ENCODE data around the gene NISCH. TPM values are rescaled to one million over a fixed set of nuclear protein-coding genes. Genes with fewer than 3 reads are reported as not detected.

The NISCH gene
- total RNA-seq, 1 donor from 2014 or later, result 48.3 TPM

- intact Hi-C loops (cut with micrococcal nuclease), result no loop called here
- ATAC-seq (peak; percentile 53), DNase-seq (no peak)
Observed at GRCh38 chr3:52483577-52484381, 28.4 kb downstream of the NISCH start.

- DNase-seq (no peak), ATAC-seq (peak; percentile 58)
- intact Hi-C loops (cut with micrococcal nuclease), result no loop called here
Observed at GRCh38 chr3:52484680-52485461, 29.5 kb downstream of the NISCH start.

GRCh38 chr3:52487050-52487787, 31.8 kb downstream of the NISCH start:
- intact Hi-C loops (cut with micrococcal nuclease), result no loop called here
- DNase-seq (no peak), ATAC-seq (no peak)

- intact Hi-C loops (cut with micrococcal nuclease), result no loop called here
- no peak for ATAC-seq
- no peak for DNase-seq
Observed at GRCh38 chr3:52487788-52488691, 32.6 kb downstream of the NISCH start.

GRCh38 chr3:52488746-52489145, 33.3 kb downstream of the NISCH start:
- DNase-seq, result no peak
- no peak for ATAC-seq
- intact Hi-C loops (cut with micrococcal nuclease), result no loop called here

GRCh38 chr3:52489453-52489852, 34.0 kb downstream of the NISCH start:
- ATAC-seq, result no peak
- intact Hi-C loops (cut with micrococcal nuclease), result no loop called here

GRCh38 chr3:52490035-52490938, 34.9 kb downstream of the NISCH start:
- intact Hi-C loops (cut with micrococcal nuclease), result no loop called here
- no peak for DNase-seq
- ATAC-seq, result no peak

More at GRCh38 chr3:52489453-52489852, 34.0 kb downstream of the NISCH start:
- peak; percentile 51 for DNase-seq

- DNase-seq (peak; percentile 62), ATAC-seq (peak; percentile 46)
- intact Hi-C loops (cut with micrococcal nuclease), result no loop called here
Observed at GRCh38 chr3:52490939-52491526, 35.6 kb downstream of the NISCH start.

GRCh38 chr3:52492059-52492458, 36.7 kb downstream of the NISCH start:
- intact Hi-C loops (cut with micrococcal nuclease), result no loop called here
- no peak for DNase-seq
- ATAC-seq, result no peak

GRCh38 chr3:52493232-52494017, 38.0 kb downstream of the NISCH start:
- no peak for ATAC-seq

GRCh38 chr3:52494445-52494844, 39.0 kb downstream of the NISCH start:
- DNase-seq (no peak), ATAC-seq (no peak)
- intact Hi-C loops (cut with micrococcal nuclease), result no loop called here

More at GRCh38 chr3:52493232-52494017, 38.0 kb downstream of the NISCH start:
- no peak for DNase-seq
- intact Hi-C loops (cut with micrococcal nuclease), result no loop called here

GRCh38 chr3:52494886-52495495, 39.6 kb downstream of the NISCH start, which contains the start of gene STAB1:
Gene STAB1, plus strand, starts transcription at chr3:52495338. Its CDS starts 76 bp downstream, at chr3:52495414.
- intact Hi-C loops (cut with micrococcal nuclease), result no loop called here
- DNase-seq (peak; percentile 78), ATAC-seq (peak; percentile 62)

- no peak for DNase-seq
- intact Hi-C loops (cut with micrococcal nuclease), result no loop called here
- ATAC-seq, result peak; percentile 16
Observed at GRCh38 chr3:52495777-52496602, 40.6 kb downstream of the NISCH start.

- ATAC-seq, result peak; percentile 53
- intact Hi-C loops (cut with micrococcal nuclease), result no loop called here
- DNase-seq, result peak; percentile 62
Observed at GRCh38 chr3:52498137-52499054, 43.0 kb downstream of the NISCH start.
